NCI-H69 (cell line): ENCODE measurements around the gene LIAS.
"Not testable (repeated sequence)": the region's sequence is repeated elsewhere in the genome, so short reads cannot be mapped to it uniquely, and the experiment has no call there.

ENCODE experiments used
- DNase-seq: peaks from one replicate; lab custom pipeline; 2025; lab: John Stamatoyannopoulos, UW

The LIAS gene

DNA sequence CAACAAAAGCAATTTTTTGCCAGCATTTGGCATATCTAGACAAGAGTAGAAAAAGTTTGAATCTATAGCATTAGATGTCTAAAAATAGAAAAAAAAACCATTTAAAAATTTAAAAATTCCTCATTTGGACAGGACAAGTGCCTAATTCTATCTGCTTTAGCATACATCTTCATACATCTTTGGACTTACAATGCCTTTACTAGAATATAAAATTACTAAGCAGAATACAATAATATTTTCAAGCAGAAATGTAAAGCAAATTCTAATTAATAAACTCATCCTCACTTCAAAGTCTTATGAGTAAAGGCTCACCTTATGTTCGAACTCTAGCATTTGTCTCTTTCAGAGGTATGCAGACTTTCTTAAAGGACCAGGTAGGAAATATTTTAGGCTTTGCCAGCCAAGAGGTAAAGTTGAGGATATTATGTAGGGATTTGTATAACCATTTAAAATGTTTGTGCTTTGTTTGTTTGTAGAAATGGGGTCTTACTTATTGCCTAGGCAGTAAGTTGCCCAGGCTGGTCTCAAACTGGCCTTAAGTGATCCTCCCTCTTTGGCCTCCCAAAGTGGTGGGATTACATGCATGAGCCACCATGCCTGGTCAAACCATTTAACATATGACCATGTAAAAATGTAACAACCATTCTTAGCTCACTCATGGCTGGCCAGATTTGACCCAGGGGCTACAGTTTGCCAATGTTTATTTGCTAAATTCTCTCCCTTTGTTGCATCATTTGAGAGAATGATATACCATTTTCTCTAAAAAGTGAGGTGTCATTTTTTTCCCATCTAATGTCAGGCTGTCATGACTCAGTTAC, 39.3 kb downstream of the LIAS start:
- DNase-seq = no peak

DNA sequence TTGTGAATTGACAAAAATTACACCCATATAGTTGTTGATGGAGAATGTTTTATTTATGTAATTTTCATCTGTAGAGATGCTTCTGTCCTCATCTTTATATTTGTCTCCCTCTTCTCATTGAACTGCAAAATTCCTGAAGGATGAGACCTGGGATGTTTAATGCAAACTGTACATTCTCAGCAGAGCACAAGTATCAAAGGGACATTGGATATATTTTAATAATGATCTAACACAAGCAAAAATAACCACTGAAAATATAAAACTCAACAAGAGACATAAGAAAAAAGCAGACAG, 39.8 kb downstream of the LIAS start:
- DNase-seq = no peak

GRCh38 chr4:39502019-39502663, 43.3 kb downstream of the LIAS start:
- no peak for DNase-seq

DNA sequence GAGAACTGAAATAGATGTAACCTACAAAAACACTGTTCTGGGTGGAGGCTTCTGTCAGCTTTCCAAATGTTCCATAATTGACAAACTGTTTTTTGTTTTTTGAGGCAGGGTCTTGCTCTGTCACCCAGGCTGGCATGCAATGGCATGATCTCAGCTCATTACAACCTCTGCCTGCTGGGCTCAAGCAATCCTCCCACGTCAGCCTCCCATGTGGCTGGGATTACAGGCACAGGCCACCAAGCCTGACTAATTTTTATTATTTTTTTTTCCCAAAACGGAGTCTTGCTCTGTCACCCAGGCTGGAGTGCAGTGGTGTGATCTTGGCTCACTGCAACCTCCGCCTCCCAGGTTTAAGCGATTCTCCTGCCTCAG, 43.8 kb downstream of the LIAS start:
- DNase-seq = not testable (repeated sequence)

DNA sequence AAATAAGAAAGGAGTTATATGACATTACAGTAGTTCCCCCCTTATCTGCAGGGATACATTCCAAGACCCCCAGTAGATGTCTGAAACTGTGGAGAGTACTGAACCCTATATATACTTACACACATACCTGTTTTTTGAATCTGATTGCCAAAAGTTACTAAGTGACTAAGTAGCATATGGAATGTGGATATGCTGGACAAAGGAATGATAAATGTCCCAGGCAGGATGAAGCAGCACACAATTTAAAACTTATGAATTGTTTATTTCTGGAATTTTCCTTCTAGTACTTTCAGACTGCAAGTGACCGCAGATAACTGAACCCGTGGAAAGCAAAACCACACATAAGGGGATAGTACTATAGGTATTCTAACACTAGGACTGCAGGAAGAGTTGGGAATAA, 45.7 kb downstream of the LIAS start:
- DNase-seq = no peak

GRCh38 chr4:39505581-39505980, 46.7 kb downstream of the LIAS start:
- no peak for DNase-seq

DNA sequence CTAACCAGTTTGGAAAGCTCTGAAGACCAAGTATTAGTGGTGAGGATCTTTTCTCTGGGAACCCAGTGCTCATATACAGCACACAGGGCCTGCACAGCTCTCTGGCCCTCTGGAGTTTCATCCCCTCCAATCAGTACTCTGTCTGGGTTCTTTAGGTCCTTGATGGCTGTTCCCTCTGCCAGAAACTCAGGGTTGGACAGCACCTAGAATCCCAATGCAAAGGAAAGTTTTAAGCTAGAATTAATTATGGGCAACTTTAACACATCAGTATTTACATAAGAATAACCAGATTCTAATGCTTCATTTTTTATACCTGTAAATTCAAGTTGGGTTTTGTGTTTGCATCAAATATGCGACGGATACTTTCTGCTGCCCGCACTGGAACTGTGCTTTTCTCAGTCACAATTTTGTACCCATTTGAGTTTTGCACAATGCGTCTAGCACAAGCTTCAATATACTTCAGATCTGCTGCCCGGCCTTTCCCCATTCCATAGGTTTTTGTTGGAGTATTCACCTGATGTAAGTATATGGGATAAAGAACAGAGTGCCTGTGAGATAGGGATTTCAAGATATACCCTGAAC, 51.6 kb downstream of the LIAS start:
- DNase-seq = no peak

DNA sequence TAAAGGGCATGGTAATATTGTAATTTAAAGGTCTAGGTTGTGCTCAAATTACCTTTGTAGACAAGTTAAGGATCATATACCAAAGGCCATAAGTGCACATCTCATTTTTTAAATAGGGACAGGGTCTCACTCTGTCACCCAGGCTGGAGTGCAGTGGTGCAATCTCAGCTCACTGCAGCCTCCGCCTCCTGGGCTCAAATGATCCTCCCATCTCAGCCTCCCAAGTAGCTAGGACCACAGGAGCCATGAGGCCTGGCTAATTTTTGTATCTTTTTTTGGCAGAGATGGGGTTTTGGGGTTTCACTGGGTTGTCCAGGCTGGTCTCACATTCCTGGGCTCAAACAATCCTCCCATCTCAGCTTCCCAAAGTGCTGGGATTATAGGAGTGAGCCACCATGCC, 55.4 kb downstream of the LIAS start:
- not testable (repeated sequence) for DNase-seq

DNA sequence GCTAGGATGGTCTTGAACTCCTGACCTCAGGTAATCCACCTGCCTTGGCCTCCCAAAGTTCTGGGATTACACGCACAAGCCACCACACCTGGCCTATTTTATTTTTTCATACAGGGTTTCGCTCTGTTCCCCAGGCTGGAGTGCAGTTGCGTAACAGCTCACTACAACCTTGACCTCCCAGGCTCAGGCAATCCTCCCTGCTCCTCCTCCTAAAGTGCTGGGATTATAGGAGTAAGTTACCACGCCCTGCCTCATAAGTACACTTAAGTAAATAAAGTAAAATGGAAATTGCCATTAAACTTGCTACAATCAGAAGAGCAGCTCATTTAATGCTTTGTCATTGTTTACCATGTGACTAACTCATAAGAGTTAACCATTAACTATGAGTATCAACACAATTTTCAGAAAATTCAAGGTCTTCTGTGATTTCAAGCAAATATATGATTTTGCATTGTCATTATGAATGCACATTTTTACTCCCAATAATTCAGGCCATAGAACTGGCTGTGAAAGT, 56.1 kb downstream of the LIAS start:
- peak; percentile 41 for DNase-seq

DNA sequence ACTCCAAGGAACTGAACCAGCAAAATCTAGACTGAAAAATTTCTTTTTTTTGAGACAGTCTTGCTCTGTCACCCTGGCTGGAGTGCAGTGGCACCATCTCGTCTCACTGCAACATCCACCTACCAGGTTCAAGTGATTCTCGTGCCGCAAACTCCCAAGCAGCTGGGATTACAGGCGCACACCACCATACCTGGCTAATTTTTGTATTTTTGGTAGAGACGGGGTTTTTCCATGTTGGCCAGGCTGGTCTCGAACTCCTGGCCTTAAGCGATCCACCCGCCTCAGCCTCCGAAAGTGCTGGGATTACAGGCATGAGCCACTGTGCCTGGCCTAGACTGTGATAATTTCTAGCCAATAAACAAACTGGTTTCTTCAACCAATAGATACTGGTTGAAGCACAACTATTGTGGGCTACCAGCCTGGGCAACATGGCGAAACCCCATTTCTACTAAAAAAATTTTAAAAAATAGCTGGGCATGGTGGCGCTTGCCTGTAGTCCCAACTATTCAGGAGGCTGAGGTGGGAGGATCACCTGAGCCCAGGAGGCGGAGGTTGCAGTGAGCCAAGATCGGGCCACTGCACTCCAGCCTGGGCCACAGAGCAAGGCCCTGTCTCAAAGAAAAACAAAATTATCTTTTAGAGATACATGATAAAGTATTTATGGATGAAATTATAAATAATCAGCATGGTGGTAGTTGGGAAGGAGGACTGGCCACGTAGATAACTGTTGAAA, 57.0 kb downstream of the LIAS start:
- DNase-seq = not testable (repeated sequence)

- no peak for DNase-seq
Observed at GRCh38 chr4:39516407-39516966, 57.6 kb downstream of the LIAS start.

- no peak for DNase-seq
Observed at GRCh38 chr4:39518484-39518883, 59.6 kb downstream of the LIAS start.

GRCh38 chr4:39521253-39521919, 62.5 kb downstream of the LIAS start:
- DNase-seq = no peak

GRCh38 chr4:39522068-39522467, 63.2 kb downstream of the LIAS start:
- no peak for DNase-seq

- DNase-seq = no peak
Observed at GRCh38 chr4:39524161-39524957, 65.5 kb downstream of the LIAS start.

GRCh38 chr4:39525822-39526690, 67.2 kb downstream of the LIAS start:
- DNase-seq = no peak

GRCh38 chr4:39526765-39527295, 68.0 kb downstream of the LIAS start:
- no peak for DNase-seq

DNA sequence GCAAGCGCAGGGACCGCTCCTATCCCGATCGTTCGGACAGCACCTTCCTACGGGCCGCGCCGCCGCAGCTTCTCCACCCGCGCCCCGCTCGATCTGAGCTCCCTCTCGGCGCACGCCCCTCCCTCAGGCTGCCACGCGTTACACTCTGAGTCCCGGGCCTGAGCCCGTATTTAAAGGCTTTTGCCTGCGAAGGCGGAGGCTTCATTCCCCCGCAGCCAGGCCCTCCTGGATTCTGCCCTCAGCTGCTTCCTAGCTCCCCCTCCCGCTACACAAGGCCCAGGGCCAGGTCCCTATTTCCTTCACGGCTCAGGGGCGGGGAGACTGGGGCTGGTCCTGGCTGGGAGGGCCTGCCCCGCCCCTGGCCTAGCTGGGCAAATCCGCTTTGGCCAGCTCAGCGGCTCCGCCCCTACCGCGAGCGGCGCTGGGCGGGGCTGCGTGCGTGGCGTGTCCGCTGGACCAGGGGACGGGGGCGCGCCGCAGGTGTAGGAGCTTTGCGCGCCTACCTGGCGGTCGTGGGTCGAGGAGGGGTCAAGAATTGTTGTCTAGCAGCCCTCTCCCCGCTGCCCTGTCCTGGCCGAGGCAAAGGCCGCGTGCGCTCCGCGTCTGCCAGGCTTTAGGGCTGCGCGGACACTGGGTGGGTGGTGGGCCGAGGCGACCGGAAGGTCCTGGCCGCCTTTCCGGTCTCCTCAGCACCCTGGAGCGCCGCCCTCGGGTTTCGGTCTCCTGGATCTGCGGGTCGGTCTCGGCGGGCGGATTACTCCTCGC, 68.6 kb downstream of the LIAS start, which contains the start of gene UGDH:
TSS of gene UGDH (minus strand) at position 144 of the 765 bp plus-strand sequence. CDS start 5,927 bp downstream, outside the sequence.
- peak; percentile 95 for DNase-seq

GRCh38 chr4:39528061-39528465, 69.2 kb downstream of the LIAS start:
- peak; percentile 62 for DNase-seq
